ENCODE measurements around the gene HSD17B14. TPM values are rescaled to one million over a fixed set of nuclear protein-coding genes. Genes with fewer than 3 reads are reported as not detected.

The HSD17B14 gene
- total RNA-seq, 4 donors from 2014 or later, result 6.4 to 19.0 (median 13.8) TPM

DNA sequence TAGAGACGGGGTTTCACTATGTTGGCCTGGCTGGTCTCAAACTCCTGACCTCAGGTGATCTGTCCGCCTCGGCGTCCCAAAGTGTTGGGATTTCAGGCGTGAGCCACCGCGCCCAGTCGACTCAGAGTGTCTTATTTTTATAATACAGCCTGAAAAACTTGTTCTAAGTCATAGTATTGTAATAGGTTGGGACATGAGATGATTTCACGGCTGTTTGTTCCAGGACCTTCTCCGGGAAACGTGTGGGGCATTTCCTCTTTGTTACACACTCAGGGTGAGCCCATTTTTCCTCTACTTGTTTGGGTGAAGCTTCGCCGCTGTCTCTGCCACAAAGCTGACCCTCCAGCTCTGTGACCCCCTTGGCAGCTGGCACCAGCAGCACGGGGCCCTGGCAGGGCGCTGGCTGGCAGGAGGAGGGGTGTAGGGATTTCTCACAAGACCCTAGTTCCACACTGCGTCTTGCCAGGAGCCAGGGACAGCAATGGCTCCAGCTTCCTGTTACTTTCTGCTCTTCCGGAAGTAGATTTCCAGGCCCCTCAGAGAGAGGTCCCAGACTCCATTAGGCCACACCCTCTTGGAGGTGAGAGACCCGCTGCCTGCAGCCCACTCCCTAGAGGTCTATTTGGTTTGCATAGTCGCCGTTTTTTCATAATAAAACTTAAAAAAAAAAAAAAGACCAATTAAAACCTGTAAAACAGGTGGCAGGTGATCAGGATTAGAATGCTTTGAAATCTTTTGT lies 65.4 kb downstream of the HSD17B14 start:
- TF ChIP-seq, protein P1, sequence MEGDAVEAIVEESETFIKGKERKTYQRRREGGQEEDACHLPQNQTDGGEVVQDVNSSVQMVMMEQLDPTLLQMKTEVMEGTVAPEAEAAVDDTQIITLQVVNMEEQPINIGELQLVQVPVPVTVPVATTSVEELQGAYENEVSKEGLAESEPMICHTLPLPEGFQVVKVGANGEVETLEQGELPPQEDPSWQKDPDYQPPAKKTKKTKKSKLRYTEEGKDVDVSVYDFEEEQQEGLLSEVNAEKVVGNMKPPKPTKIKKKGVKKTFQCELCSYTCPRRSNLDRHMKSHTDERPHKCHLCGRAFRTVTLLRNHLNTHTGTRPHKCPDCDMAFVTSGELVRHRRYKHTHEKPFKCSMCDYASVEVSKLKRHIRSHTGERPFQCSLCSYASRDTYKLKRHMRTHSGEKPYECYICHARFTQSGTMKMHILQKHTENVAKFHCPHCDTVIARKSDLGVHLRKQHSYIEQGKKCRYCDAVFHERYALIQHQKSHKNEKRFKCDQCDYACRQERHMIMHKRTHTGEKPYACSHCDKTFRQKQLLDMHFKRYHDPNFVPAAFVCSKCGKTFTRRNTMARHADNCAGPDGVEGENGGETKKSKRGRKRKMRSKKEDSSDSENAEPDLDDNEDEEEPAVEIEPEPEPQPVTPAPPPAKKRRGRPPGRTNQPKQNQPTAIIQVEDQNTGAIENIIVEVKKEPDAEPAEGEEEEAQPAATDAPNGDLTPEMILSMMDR (IDR thresholded peaks at IDR 0.05; ENCODE audit: low read depth), result no peak

DNA sequence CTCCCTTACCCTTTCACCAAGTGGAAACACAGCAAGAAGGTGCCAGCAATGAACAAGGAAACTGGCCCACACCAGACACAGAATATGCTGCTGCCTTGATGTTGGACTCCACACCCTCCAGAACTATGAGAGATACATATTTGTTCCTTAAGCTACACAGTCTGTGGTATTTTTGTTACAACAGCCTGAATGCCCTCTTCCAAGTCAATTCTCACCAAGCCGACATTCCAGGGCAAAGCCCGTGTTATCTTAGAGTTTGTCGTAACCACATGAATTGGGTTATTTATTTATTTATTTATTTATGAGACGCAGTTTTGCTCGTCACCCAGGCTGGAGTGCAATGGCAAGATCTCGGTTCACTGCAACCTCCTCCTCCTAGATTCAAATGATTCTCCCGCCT lies 66.0 kb downstream of the HSD17B14 start:
- TF ChIP-seq, protein P1 (IDR thresholded peaks at IDR 0.05; ENCODE audit: low read depth), result no peak

- TF ChIP-seq, protein P1 (IDR thresholded peaks at IDR 0.05; ENCODE audit: low read depth), result no peak
Observed at GRCh38 chr19:48768994-48769713, 67.1 kb downstream of the HSD17B14 start.

Small RNA genes lying within 50 kb of the gene (small RNA-seq; reads per million reads assigned to genes)
- gene RNU6-317P, result not detected

Other genes starting within 250 kb of the HSD17B14 start
- gene SPACA4, start 229.7 kb downstream of the HSD17B14 start, total RNA-seq, result not detected
- not detected for gene FAM83E, start 221.4 kb downstream of the HSD17B14 start, total RNA-seq
- gene RPL18, start 217.3 kb downstream of the HSD17B14 start, total RNA-seq, result 1,000 to 10,000 TPM in 3 of 4 donors, 100 to 1,000 TPM in 1; 998 to 1,778 (median 1,670) TPM
- gene SPHK2, start 217.0 kb downstream of the HSD17B14 start, total RNA-seq, result 10 to 100 TPM in 1 of 4 donors, 1 to 10 TPM in 3; 4.9 to 33.2 (median 9.1) TPM
- gene DBP, start 199.1 kb downstream of the HSD17B14 start, total RNA-seq, result 10 to 100 TPM in 1 of 4 donors, 1 to 10 TPM in 2, under 1 TPM in 1; 0.33 to 18.6 (median 6.3) TPM
- 1 to 10 TPM in 2 of 4 donors, not detected in 2; 1.5 to 3.4 TPM for gene CA11, start 190.3 kb downstream of the HSD17B14 start, total RNA-seq
- 1 to 10 TPM in 1 of 4 donors, not detected in 3; 1.5 TPM for gene NTN5, start 163.5 kb downstream of the HSD17B14 start, total RNA-seq
- not detected for gene FUT2, start 140.5 kb downstream of the HSD17B14 start, total RNA-seq
- under 1 TPM in 1 of 4 donors, not detected in 3; 0.51 TPM for gene MAMSTR, start 116.8 kb downstream of the HSD17B14 start, total RNA-seq
- gene RASIP1, start 95.9 kb downstream of the HSD17B14 start, total RNA-seq, result 10 to 100 TPM in 3 of 4 donors, 1 to 10 TPM in 1; 4.1 to 38.1 (median 11.5) TPM
- gene IZUMO1, start 89.6 kb downstream of the HSD17B14 start, total RNA-seq, result under 1 TPM in 1 of 4 donors, not detected in 3; 0.75 TPM
- 1 to 10 TPM; 1.0 to 7.2 (median 4.4) TPM for gene FUT1, start 83.8 kb downstream of the HSD17B14 start, total RNA-seq
- gene FGF21, start 81.0 kb downstream of the HSD17B14 start, total RNA-seq, result not detected
- 10 to 100 TPM; 25.4 to 71.6 (median 40.1) TPM for gene BCAT2, start 25.5 kb downstream of the HSD17B14 start, total RNA-seq
- 10 to 100 TPM in 1 of 4 donors, 1 to 10 TPM in 3; 5.7 to 27.3 (median 8.5) TPM for gene PLEKHA4, start 32.1 kb upstream of the HSD17B14 start, total RNA-seq
- 10 to 100 TPM; 30.5 to 81.7 (median 48.3) TPM for gene PPP1R15A, start 35.9 kb upstream of the HSD17B14 start, total RNA-seq
- gene TULP2, start 62.3 kb upstream of the HSD17B14 start, total RNA-seq, result under 1 TPM in 1 of 4 donors, not detected in 3; 0.22 TPM
- 100 to 1,000 TPM; 128 to 480 (median 313) TPM for gene NUCB1, start 63.8 kb upstream of the HSD17B14 start, total RNA-seq
- gene DHDH, start 97.2 kb upstream of the HSD17B14 start, total RNA-seq, result 1 to 10 TPM in 1 of 4 donors, not detected in 3; 1.1 TPM
- 10 to 100 TPM; 21.0 to 37.2 (median 31.2) TPM for gene BAX, start 118.4 kb upstream of the HSD17B14 start, total RNA-seq
- over 10,000 TPM in 3 of 4 donors, 1,000 to 10,000 TPM in 1; 7,770 to 28,830 (median 13,714) TPM for gene FTL, start 128.8 kb upstream of the HSD17B14 start, total RNA-seq
- 10 to 100 TPM; 15.1 to 86.3 (median 34.5) TPM for gene GYS1, start 156.8 kb upstream of the HSD17B14 start, total RNA-seq
- 10 to 100 TPM; 34.3 to 62.5 (median 49.4) TPM for gene RUVBL2, start 157.4 kb upstream of the HSD17B14 start, total RNA-seq
- gene LHB, start 180.6 kb upstream of the HSD17B14 start, total RNA-seq, result not detected
- not detected for gene CGB3, start 187.8 kb upstream of the HSD17B14 start, total RNA-seq
- gene CGB2, start 195.4 kb upstream of the HSD17B14 start, total RNA-seq, result not detected
- not detected for gene CGB1, start 200.4 kb upstream of the HSD17B14 start, total RNA-seq
- gene CGB5, start 207.4 kb upstream of the HSD17B14 start, total RNA-seq, result not detected
- not detected for gene CGB8, start 212.6 kb upstream of the HSD17B14 start, total RNA-seq
- gene CGB7, start 221.3 kb upstream of the HSD17B14 start, total RNA-seq, result 1 to 10 TPM in 1 of 4 donors, not detected in 3; 1.3 TPM
- not detected for gene NTF4, start 228.3 kb upstream of the HSD17B14 start, total RNA-seq
- not detected for gene KCNA7, start 236.2 kb upstream of the HSD17B14 start, total RNA-seq
- 100 to 1,000 TPM; 122 to 164 (median 152) TPM for gene SNRNP70, start 249.0 kb upstream of the HSD17B14 start, total RNA-seq

Measured in subcutaneous adipose tissue (tissue), 4 donors.